ENCODE measurements around the gene SLC19A1.

- no peak for TF ChIP-seq POLR2A (IDR thresholded peaks at IDR 0.05)
- TF ChIP-seq, protein P1, sequence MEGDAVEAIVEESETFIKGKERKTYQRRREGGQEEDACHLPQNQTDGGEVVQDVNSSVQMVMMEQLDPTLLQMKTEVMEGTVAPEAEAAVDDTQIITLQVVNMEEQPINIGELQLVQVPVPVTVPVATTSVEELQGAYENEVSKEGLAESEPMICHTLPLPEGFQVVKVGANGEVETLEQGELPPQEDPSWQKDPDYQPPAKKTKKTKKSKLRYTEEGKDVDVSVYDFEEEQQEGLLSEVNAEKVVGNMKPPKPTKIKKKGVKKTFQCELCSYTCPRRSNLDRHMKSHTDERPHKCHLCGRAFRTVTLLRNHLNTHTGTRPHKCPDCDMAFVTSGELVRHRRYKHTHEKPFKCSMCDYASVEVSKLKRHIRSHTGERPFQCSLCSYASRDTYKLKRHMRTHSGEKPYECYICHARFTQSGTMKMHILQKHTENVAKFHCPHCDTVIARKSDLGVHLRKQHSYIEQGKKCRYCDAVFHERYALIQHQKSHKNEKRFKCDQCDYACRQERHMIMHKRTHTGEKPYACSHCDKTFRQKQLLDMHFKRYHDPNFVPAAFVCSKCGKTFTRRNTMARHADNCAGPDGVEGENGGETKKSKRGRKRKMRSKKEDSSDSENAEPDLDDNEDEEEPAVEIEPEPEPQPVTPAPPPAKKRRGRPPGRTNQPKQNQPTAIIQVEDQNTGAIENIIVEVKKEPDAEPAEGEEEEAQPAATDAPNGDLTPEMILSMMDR (IDR thresholded peaks at IDR 0.05), result no peak
Measured at GRCh38 chr21:45538381-45539045, 3.7 kb downstream of the SLC19A1 start.
